Measurements from ENCODE around the gene ATP9A.

The ATP9A gene

GRCh38 chr20:51584116-51584515 lies 184.1 kb downstream of the ATP9A start:
- Histone ChIP-seq H3K4me3 (no peak overlapping the region), H3K36me3 (ENCODE audit: insufficient read depth, low read length) (no peaks in the 10 kb centered on the region), H3K27ac (no peak overlapping the region), H3K9ac (ENCODE audit: insufficient read length) (no peak overlapping the region), H3K9me3 (ENCODE audit: low read depth, low read length) (no peaks in the 10 kb centered on the region)
- no peak for DNase-seq (ENCODE audit: low read depth, low spot score)
- no peak for TF ChIP-seq EZH2 (IDR thresholded peaks at IDR 0.05)
- no peak for TF ChIP-seq FOXP2 (optimal IDR thresholded peaks at IDR 0.05; ENCODE audit: control extremely low read depth, extremely low read length, insufficient read depth)
- TF ChIP-seq POLR2AphosphoS5 (IDR thresholded peaks at IDR 0.05; ENCODE audit: borderline replicate concordance, low read depth, low read length): no peak

- H3K27ac ChIP-seq: no peak overlapping the region
- TF ChIP-seq FOXP2 (optimal IDR thresholded peaks at IDR 0.05; ENCODE audit: control extremely low read depth, extremely low read length, insufficient read depth) (no peak), POLR2AphosphoS5 (IDR thresholded peaks at IDR 0.05; ENCODE audit: borderline replicate concordance, low read depth, low read length) (no peak), EZH2 (IDR thresholded peaks at IDR 0.05) (no peak)
- no peak overlapping the region for H3K9ac ChIP-seq (ENCODE audit: insufficient read length)
- H3K36me3 ChIP-seq (ENCODE audit: insufficient read depth, low read length): no peaks in the 10 kb centered on the region
- H3K4me3 ChIP-seq: no peak overlapping the region
- no peak for DNase-seq (ENCODE audit: low read depth, low spot score)
- no peaks in the 10 kb centered on the region for H3K9me3 ChIP-seq (ENCODE audit: low read depth, low read length)
Measured at GRCh38 chr20:51583499-51583898, 184.7 kb downstream of the ATP9A start.

- no peak for DNase-seq (ENCODE audit: low read depth, low spot score)
- no peak overlapping the region for H3K4me3 ChIP-seq
- TF ChIP-seq FOXP2 (optimal IDR thresholded peaks at IDR 0.05; ENCODE audit: control extremely low read depth, extremely low read length, insufficient read depth) (no peak), POLR2AphosphoS5 (IDR thresholded peaks at IDR 0.05; ENCODE audit: borderline replicate concordance, low read depth, low read length) (no peak), EZH2 (IDR thresholded peaks at IDR 0.05) (no peak)
- H3K36me3 ChIP-seq (ENCODE audit: insufficient read depth, low read length): no peaks in the 10 kb centered on the region
- no peak overlapping the region for H3K27ac ChIP-seq
- no peaks in the 10 kb centered on the region for H3K9me3 ChIP-seq (ENCODE audit: low read depth, low read length)
- no peak overlapping the region for H3K9ac ChIP-seq (ENCODE audit: insufficient read length)
Measured at GRCh38 chr20:51583073-51583472, 185.1 kb downstream of the ATP9A start.

GRCh38 chr20:51581571-51581970 lies 186.6 kb downstream of the ATP9A start:
- no peak for DNase-seq (ENCODE audit: low read depth, low spot score)
- TF ChIP-seq FOXP2 (optimal IDR thresholded peaks at IDR 0.05; ENCODE audit: control extremely low read depth, extremely low read length, insufficient read depth) (no peak), POLR2AphosphoS5 (IDR thresholded peaks at IDR 0.05; ENCODE audit: borderline replicate concordance, low read depth, low read length) (no peak), EZH2 (IDR thresholded peaks at IDR 0.05) (no peak)
- Histone ChIP-seq H3K4me3 (no peak overlapping the region), H3K9ac (ENCODE audit: insufficient read length) (no peak overlapping the region), H3K9me3 (ENCODE audit: low read depth, low read length) (no peaks in the 10 kb centered on the region), H3K27ac (no peak overlapping the region), H3K36me3 (ENCODE audit: insufficient read depth, low read length) (no peaks in the 10 kb centered on the region)

GRCh38 chr20:51579137-51579536 lies 189.1 kb downstream of the ATP9A start:
- no peaks in the 10 kb centered on the region for H3K9me3 ChIP-seq (ENCODE audit: low read depth, low read length)
- no peak for DNase-seq (ENCODE audit: low read depth, low spot score)
- no peak overlapping the region for H3K9ac ChIP-seq (ENCODE audit: insufficient read length)
- TF ChIP-seq FOXP2 (optimal IDR thresholded peaks at IDR 0.05; ENCODE audit: control extremely low read depth, extremely low read length, insufficient read depth) (no peak), EZH2 (IDR thresholded peaks at IDR 0.05) (no peak), POLR2AphosphoS5 (IDR thresholded peaks at IDR 0.05; ENCODE audit: borderline replicate concordance, low read depth, low read length) (no peak)
- no peak overlapping the region for H3K27ac ChIP-seq
- H3K36me3 ChIP-seq (ENCODE audit: insufficient read depth, low read length): no peaks in the 10 kb centered on the region
- no peak overlapping the region for H3K4me3 ChIP-seq

- no peak for DNase-seq (ENCODE audit: low read depth, low spot score)
- Histone ChIP-seq H3K9me3 (ENCODE audit: low read depth, low read length) (no peaks in the 10 kb centered on the region), H3K9ac (ENCODE audit: insufficient read length) (no peak overlapping the region), H3K4me3 (no peak overlapping the region), H3K27ac (no peak overlapping the region), H3K36me3 (ENCODE audit: insufficient read depth, low read length) (no peaks in the 10 kb centered on the region)
- TF ChIP-seq POLR2AphosphoS5 (IDR thresholded peaks at IDR 0.05; ENCODE audit: borderline replicate concordance, low read depth, low read length) (no peak), EZH2 (IDR thresholded peaks at IDR 0.05) (no peak), FOXP2 (optimal IDR thresholded peaks at IDR 0.05; ENCODE audit: control extremely low read depth, extremely low read length, insufficient read depth) (no peak)
Measured at GRCh38 chr20:51578145-51578459, 190.1 kb downstream of the ATP9A start.

GRCh38 chr20:51577432-51578144 lies 190.6 kb downstream of the ATP9A start:
- TF ChIP-seq POLR2AphosphoS5 (IDR thresholded peaks at IDR 0.05; ENCODE audit: borderline replicate concordance, low read depth, low read length): no peak
- TF ChIP-seq EZH2 (IDR thresholded peaks at IDR 0.05): no peak
- TF ChIP-seq FOXP2 (optimal IDR thresholded peaks at IDR 0.05; ENCODE audit: control extremely low read depth, extremely low read length, insufficient read depth): no peak
- H3K9me3 ChIP-seq (ENCODE audit: low read depth, low read length): no peaks in the 10 kb centered on the region
- no peaks in the 10 kb centered on the region for H3K36me3 ChIP-seq (ENCODE audit: insufficient read depth, low read length)
- H3K9ac ChIP-seq (ENCODE audit: insufficient read length): no peak overlapping the region
- H3K4me3 ChIP-seq: no peak overlapping the region
- H3K27ac ChIP-seq: no peak overlapping the region
- DNase-seq (ENCODE audit: low read depth, low spot score): no peak

GRCh38 chr20:51575486-51575885 lies 192.7 kb downstream of the ATP9A start:
- Histone ChIP-seq H3K36me3 (ENCODE audit: insufficient read depth, low read length) (no peaks in the 10 kb centered on the region), H3K9ac (ENCODE audit: insufficient read length) (no peak overlapping the region), H3K27ac (no peak overlapping the region), H3K9me3 (ENCODE audit: low read depth, low read length) (no peaks in the 10 kb centered on the region), H3K4me3 (no peak overlapping the region)
- DNase-seq (ENCODE audit: low read depth, low spot score): no peak
- TF ChIP-seq POLR2AphosphoS5 (IDR thresholded peaks at IDR 0.05; ENCODE audit: borderline replicate concordance, low read depth, low read length): no peak
- TF ChIP-seq EZH2 (IDR thresholded peaks at IDR 0.05): no peak
- no peak for TF ChIP-seq FOXP2 (optimal IDR thresholded peaks at IDR 0.05; ENCODE audit: control extremely low read depth, extremely low read length, insufficient read depth)

Data from SK-N-MC (cell line).